ENCODE measurements around the gene DCAF6. TPM values are rescaled to one million over a fixed set of nuclear protein-coding genes. Genes with fewer than 3 reads are reported as not detected.

Gene DCAF6
- total RNA-seq, 2 donors from 2014 or later: 47.2 to 76.7 TPM

DNA sequence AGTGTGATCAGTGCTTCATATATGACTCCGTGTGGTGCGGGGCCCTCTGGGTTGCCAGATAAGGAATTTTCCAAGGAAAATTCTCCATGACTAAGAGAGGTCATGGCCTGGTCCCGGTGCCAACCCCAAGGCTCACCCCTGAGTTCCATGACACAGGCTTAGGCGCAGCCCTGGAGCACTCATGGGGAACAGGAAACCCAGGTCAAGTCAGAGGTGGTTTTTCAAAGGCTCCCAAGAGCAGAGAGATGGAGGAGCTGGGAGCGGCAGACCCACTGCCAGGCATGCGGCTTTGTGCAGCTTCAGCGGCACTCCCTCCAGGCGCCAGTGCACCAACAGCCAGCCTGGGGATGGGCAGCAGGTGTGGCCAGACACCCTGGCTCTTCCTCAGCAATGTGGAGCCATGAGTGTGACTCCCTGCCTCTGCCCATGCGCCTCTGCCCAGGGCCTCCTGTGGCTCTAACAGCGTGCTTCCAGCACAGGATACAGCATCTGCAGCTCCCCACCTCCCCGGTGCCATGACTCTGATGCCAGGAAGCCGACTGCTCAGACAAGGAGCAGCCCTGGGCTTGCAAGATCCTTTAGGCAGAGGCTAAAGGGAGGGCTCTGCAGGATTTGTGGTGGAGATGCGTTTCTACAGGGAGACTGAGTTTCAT, 153.0 kb downstream of the DCAF6 start:
- no peaks in the 10 kb centered on the region for H3K27me3 ChIP-seq (replicated peaks; ENCODE audit: insufficient read depth)
- H3K4me1 ChIP-seq (ENCODE audit: control insufficient read depth in 1 of 2, low read depth in 2 of 2): peaks cover 24 to 54% of the 10 kb centered on the region in 2 donors
- no peak overlapping the region for H3K4me3 ChIP-seq
- no peak for ATAC-seq (ENCODE audit: insufficient number of reproducible peaks, low FRiP score, low read depth)
- no peak overlapping the region for H3K27ac ChIP-seq
- DNase-seq (ENCODE audit: low spot score): no peak
- H3K36me3 ChIP-seq: peaks cover 5% of the 10 kb centered on the region
- TF ChIP-seq, protein P1, sequence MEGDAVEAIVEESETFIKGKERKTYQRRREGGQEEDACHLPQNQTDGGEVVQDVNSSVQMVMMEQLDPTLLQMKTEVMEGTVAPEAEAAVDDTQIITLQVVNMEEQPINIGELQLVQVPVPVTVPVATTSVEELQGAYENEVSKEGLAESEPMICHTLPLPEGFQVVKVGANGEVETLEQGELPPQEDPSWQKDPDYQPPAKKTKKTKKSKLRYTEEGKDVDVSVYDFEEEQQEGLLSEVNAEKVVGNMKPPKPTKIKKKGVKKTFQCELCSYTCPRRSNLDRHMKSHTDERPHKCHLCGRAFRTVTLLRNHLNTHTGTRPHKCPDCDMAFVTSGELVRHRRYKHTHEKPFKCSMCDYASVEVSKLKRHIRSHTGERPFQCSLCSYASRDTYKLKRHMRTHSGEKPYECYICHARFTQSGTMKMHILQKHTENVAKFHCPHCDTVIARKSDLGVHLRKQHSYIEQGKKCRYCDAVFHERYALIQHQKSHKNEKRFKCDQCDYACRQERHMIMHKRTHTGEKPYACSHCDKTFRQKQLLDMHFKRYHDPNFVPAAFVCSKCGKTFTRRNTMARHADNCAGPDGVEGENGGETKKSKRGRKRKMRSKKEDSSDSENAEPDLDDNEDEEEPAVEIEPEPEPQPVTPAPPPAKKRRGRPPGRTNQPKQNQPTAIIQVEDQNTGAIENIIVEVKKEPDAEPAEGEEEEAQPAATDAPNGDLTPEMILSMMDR (IDR thresholded peaks at IDR 0.05): no peak
- H3K9me3 ChIP-seq: no peaks in the 10 kb centered on the region

DNA sequence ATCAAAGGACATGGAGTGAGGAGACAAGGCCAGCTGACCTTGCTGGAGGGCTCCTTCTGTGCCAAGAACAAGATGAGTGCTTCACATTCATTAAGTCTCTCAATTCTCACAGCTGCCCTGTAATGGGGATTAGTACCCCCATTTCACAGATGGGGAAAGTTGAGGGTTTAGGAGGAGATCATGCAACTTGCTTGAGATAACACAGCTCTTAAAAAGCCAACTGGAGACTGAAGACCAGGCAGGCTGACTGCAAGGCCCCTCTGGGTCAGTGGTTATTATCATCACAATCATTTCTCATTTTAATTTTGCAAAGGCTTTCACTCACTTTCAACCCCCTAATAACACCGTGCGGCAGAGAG, 153.5 kb downstream of the DCAF6 start:
- H3K4me1 ChIP-seq (ENCODE audit: control insufficient read depth in 1 of 2, low read depth in 2 of 2): peaks cover 23 to 49% of the 10 kb centered on the region in 2 donors
- H3K27ac ChIP-seq: no peak overlapping the region
- H3K36me3 ChIP-seq: peaks cover 5% of the 10 kb centered on the region
- no peaks in the 10 kb centered on the region for H3K9me3 ChIP-seq
- DNase-seq (ENCODE audit: low spot score) (no peak), ATAC-seq (ENCODE audit: insufficient number of reproducible peaks, low FRiP score, low read depth) (no peak)
- no peak overlapping the region for H3K4me3 ChIP-seq
- TF ChIP-seq, protein P1 (IDR thresholded peaks at IDR 0.05): no peak
- no peaks in the 10 kb centered on the region for H3K27me3 ChIP-seq (replicated peaks; ENCODE audit: insufficient read depth)

DNA sequence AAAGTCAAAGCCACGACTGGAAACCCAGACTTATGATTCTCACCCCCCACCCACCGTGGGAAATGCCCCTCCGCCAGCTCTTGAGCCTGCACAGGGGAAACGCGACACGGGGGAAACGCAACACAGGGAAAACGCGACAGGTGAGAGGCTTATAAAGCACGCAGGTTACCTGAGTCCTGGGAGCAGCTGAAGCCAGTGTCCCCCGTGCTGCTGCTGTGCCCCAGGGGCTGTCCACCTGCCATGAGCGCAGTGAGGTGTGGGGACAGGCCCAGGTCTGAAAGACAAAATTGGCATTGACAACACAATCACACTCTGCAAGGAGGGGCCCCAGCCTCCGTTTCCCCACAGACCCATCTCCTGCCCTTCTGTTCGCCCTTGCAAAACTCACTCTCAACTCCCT, 153.9 kb downstream of the DCAF6 start:
- Histone ChIP-seq H3K27me3 (replicated peaks; ENCODE audit: insufficient read depth) (no peaks in the 10 kb centered on the region), H3K27ac (no peak overlapping the region), H3K4me3 (no peak overlapping the region), H3K9me3 (no peaks in the 10 kb centered on the region), H3K36me3 (peaks cover 5% of the 10 kb centered on the region), H3K4me1 (ENCODE audit: control insufficient read depth in 1 of 2, low read depth in 2 of 2) (peaks cover 18 to 44% of the 10 kb centered on the region in 2 donors)
- TF ChIP-seq, protein P1 (IDR thresholded peaks at IDR 0.05): no peak
- DNase-seq (ENCODE audit: low spot score) (no peak), ATAC-seq (ENCODE audit: insufficient number of reproducible peaks, low FRiP score, low read depth) (no peak)

DNA sequence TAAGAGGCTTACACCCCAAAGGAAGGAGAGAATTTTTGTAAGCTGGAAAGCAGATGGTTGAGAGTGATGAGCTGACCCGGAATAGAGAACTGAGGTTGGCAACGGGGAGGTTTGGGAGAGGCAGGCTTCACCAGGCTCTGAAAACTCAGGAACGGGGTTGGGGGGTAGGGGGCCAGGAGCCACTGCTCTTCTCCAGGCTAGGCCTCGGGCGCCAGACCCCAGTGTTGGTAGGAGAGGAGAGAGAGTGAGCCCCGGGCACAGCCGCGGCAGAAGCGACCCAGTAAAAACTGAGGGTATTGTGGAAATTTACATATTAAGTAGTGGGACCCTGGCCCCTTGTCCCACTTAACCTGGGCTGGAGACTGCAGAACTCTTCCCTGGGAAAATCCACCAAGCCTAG, 154.6 kb downstream of the DCAF6 start:
- TF ChIP-seq, protein P1 (IDR thresholded peaks at IDR 0.05): no peak
- H3K27ac ChIP-seq: no peak overlapping the region

DNA sequence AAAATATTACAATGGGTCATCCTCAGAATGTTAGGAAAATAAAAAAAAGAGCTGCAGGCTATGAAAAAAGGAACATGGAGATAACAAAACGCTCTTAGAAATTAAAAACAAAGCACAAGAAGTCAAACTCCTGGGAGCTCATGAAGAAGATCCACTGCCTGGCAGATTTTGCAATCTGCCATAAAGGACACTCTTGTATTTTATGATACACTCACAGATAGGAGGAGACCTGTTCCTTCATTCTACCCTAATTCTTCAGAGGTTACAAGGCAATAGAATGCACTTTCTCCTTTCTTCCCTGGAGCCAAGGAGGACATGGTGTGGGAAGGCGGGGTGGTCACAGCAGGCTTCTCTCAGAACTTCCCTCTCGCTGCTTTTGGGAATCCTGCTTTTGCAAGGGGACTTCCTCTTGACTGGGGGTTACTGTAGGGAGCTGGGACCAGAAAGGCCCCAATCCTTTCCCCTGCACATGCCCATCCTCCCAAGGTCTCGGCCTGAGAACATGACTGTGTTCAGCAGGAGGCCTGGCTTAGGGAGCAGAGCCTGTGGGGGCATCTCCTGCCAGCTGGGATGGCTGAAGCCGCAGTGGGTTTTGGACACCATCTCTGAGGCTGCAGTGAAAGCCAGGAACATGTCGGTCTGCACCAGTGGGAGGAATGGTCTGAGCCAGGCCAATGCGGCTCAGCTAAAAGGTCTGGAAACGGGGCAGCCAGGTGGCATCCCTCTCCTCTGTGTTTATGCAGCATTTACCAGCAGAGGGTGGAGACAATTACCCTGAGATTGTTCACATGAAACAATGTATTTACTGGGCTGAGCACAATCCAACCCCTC, 155.5 kb downstream of the DCAF6 start:
- Histone ChIP-seq H3K27ac (peak overlapping the region in 1 of 2 donors; percentile 38), H3K27me3 (replicated peaks; ENCODE audit: insufficient read depth) (no peaks in the 10 kb centered on the region), H3K9me3 (no peaks in the 10 kb centered on the region), H3K4me1 (ENCODE audit: control insufficient read depth in 1 of 2, low read depth in 2 of 2) (peaks cover 8 to 29% of the 10 kb centered on the region in 2 donors), H3K36me3 (peaks cover 11% of the 10 kb centered on the region), H3K4me3 (no peak overlapping the region)
- DNase-seq (ENCODE audit: low spot score) (no peak), ATAC-seq (ENCODE audit: insufficient number of reproducible peaks, low FRiP score, low read depth) (no peak)
- TF ChIP-seq, protein P1 (IDR thresholded peaks at IDR 0.05): no peak

More for the DNA sequence above, 154.6 kb downstream of the DCAF6 start:
- Histone ChIP-seq H3K36me3 (peaks cover 5% of the 10 kb centered on the region), H3K27me3 (replicated peaks; ENCODE audit: insufficient read depth) (no peaks in the 10 kb centered on the region), H3K4me1 (ENCODE audit: control insufficient read depth in 1 of 2, low read depth in 2 of 2) (peaks cover 12 to 38% of the 10 kb centered on the region in 2 donors), H3K9me3 (no peaks in the 10 kb centered on the region), H3K4me3 (no peak overlapping the region)
- DNase-seq (ENCODE audit: low spot score): no peak
- ATAC-seq (ENCODE audit: insufficient number of reproducible peaks, low FRiP score, low read depth): no peak

Measured in thoracic aorta (tissue), 2 donors.